GM23248 (cell line): ENCODE measurements around the gene KCNMA1. TPM values are rescaled to one million over a fixed set of nuclear protein-coding genes. Genes with fewer than 3 reads are reported as not detected.

Experiments
- DNase-seq: peaks from one replicate; pipeline ENCODE4 v3.0.0-alpha.2; 2015
- H2AFZ ChIP-seq: fragments of 200-600 bp; sonication (generic); 2 replicates; pipeline ENCODE4 v1.6.1; 2016; ENCODE audit warnings: antibody characterized with exemption
- H3F3A ChIP-seq: fragments of 200-600 bp; sonication (generic); 2 replicates; pipeline ENCODE4 v1.6.1; 2016; ENCODE audit warnings: mild to moderate bottlenecking, antibody characterized with exemption, mixed run types; ENCODE audit not compliant: insufficient read depth
- H3K27ac ChIP-seq: fragments of 200-600 bp; sonication (generic); 2 replicates; pipeline ENCODE4 v1.5.1; 2016; ENCODE audit warnings: mild to moderate bottlenecking
- H3K27me3 ChIP-seq: fragments of 200-600 bp; sonication (generic); replicated peaks from 2 replicates; pipeline ENCODE4 v1.6.1; 2016; ENCODE audit warnings: mild to moderate bottlenecking; ENCODE audit not compliant: insufficient read depth
- H3K36me3 ChIP-seq: fragments of 200-600 bp; sonication (generic); 2 replicates; pipeline ENCODE4 v1.6.1; 2016; ENCODE audit warnings: low read depth, mild to moderate bottlenecking
- H3K4me1 ChIP-seq: fragments of 200-600 bp; sonication (generic); 2 replicates; pipeline ENCODE4 v1.6.1; 2016; ENCODE audit warnings: mild to moderate bottlenecking; ENCODE audit not compliant: insufficient read depth
- H3K4me2 ChIP-seq: fragments of 200-600 bp; sonication (generic); one replicate; pipeline ENCODE4 v1.6.1; 2016; ENCODE audit warnings: mild to moderate bottlenecking; ENCODE audit not compliant: unreplicated experiment
- H3K4me3 ChIP-seq: fragments of 200-600 bp; sonication (generic); 2 replicates; pipeline ENCODE4 v1.5.1; 2016; ENCODE audit warnings: mild to moderate bottlenecking
- H3K79me2 ChIP-seq: fragments of 200-600 bp; sonication (generic); 2 replicates; pipeline ENCODE4 v1.6.1; 2016; ENCODE audit warnings: mild to moderate bottlenecking; ENCODE audit not compliant: insufficient read depth
- H3K9ac ChIP-seq: fragments of 200-600 bp; sonication (generic); 2 replicates; pipeline ENCODE4 v1.6.1; 2016; ENCODE audit warnings: mild to moderate bottlenecking
- H3K9me2 ChIP-seq: fragments of 200-600 bp; sonication (generic); 2 replicates; pipeline ENCODE4 v1.6.1; 2016; ENCODE audit warnings: mixed run types, mild to moderate bottlenecking, moderate library complexity; ENCODE audit not compliant: insufficient read depth
- H3K9me3 ChIP-seq: fragments of 200-600 bp; sonication (generic); one replicate; pipeline ENCODE4 v1.6.1; 2017; ENCODE audit warnings: low read depth
- H4K20me1 ChIP-seq: fragments of 200-600 bp; sonication (generic); 2 replicates; pipeline ENCODE4 v1.6.0; 2016; ENCODE audit not compliant: insufficient read depth
- EZH2 ChIP-seq: fragments of 200-600 bp; sonication (generic); IDR thresholded peaks from 2 replicates; pipeline ENCODE4 v1.6.1; 2018; ENCODE audit warnings: antibody characterized with exemption, mild to moderate bottlenecking; ENCODE audit not compliant: insufficient read depth, poor library complexity, severe bottlenecking
- EZH2phosphoT487 ChIP-seq: fragments of 200-600 bp; sonication (generic); IDR thresholded peaks from 2 replicates; pipeline ENCODE4 v1.6.1; 2018; ENCODE audit warnings: antibody characterized with exemption, moderate library complexity, mild to moderate bottlenecking, low read depth; ENCODE audit not compliant: insufficient read depth
- WGBS, 2 experiments: methylation state at CpG; one replicate each; pipeline ENCODE4 v1.1.6; 2015 to 2017; ENCODE audit warnings: low lambda C conversion rate in 2 of 2, low coverage in 1 of 2; ENCODE audit errors: missing lambda C conversion rate in 2 of 2; 5-methylcytosine and 5-hydroxymethylcytosine counted together
- in situ Hi-C: fragments of 300-500 bp; cut with MboI; formaldehyde crosslinking; loops from 2 replicates; pipeline ENCODE4 v1.15.0; 2020
- polyA plus RNA-seq: library from polyadenylated mRNA; unstranded; fragments of >200 nt; fragmentation: Nextera tagmentation; extraction: Ambion mirVana; gene quantifications from 2 replicates; pipeline ENCODE4 v1.2.1, GENCODE V29; 2016
- total RNA-seq: library from RNA; depleted of rRNA; stranded (reverse); fragments of >200 nt; shearing (Covaris generic); gene quantifications from 2 replicates; pipeline ENCODE4 v1.2.3, GENCODE V29; 2014

KCNMA1 gene
- total and polyA plus RNA-seq, 2 experiments from 2014 or later: 14.2 to 25.1 TPM

- TF ChIP-seq EZH2 (no peak), EZH2phosphoT487 (no peak)
- in situ Hi-C loops: no loop called here
These were observed 66.1 kb downstream of the KCNMA1 start for GRCh38 chr10:77571490-77571889.

DNA sequence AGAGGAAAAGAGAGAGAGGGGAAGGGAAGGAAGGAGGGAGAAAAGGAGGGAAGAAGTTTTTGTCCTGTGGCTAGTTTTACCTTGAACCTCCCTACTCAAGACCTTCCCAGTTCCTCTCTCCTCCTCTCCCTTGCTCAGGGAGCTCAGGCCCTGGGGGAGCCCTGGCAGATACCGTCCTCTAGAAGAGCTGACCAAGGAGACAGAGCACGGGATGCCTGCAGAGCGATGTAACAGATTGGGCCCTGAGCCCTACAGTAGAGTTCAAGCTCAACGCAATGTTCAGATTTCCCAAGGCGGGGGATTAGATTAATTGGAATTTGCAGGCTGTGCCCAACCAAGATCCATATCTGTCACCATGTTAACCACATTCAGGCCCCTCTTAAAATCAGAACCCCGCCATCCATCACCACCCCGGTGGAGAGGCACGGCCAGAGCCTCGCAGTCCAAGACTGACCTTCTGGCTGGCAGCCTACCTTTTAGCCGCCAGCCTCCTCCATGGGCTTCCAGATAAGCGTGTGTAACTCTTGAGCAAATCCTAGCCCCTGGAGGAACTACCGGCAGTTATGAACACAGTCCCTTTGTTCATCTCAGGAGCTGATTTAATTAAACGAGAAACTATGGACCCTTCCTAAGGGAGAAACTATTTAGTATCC is 70.6 kb downstream of the KCNMA1 start:
- Histone ChIP-seq H2AFZ (no peak overlapping the region), H3K4me1 (peaks cover 16% of the 10 kb centered on the region), H3K79me2 (peaks cover 6% of the 10 kb centered on the region), H3K9me3 (no peaks in the 10 kb centered on the region), H4K20me1 (no peaks in the 10 kb centered on the region), H3K27ac (no peak overlapping the region), H3K9ac (no peak overlapping the region), H3K9me2 (no peaks in the 10 kb centered on the region), H3K4me3 (no peak overlapping the region), H3K36me3 (no peaks in the 10 kb centered on the region), H3K27me3 (no peaks in the 10 kb centered on the region), H3F3A (no peaks in the 10 kb centered on the region), H3K4me2 (no peak overlapping the region)
- in situ Hi-C loops: no loop called here
- DNase-seq: no peak
- TF ChIP-seq EZH2 (no peak), EZH2phosphoT487 (no peak)
- WGBS, 2 experiments: 93% methylated on average over 13 of the region's 13 CpGs

More at GRCh38 chr10:77571490-77571889, 66.1 kb downstream of the KCNMA1 start:
- Histone ChIP-seq H3F3A (no peaks in the 10 kb centered on the region), H3K4me2 (no peak overlapping the region), H3K27me3 (no peaks in the 10 kb centered on the region), H3K4me1 (no peaks in the 10 kb centered on the region), H3K9me2 (no peaks in the 10 kb centered on the region), H3K4me3 (no peak overlapping the region), H3K9me3 (no peaks in the 10 kb centered on the region), H3K36me3 (no peaks in the 10 kb centered on the region), H3K79me2 (no peaks in the 10 kb centered on the region), H4K20me1 (no peaks in the 10 kb centered on the region), H2AFZ (no peak overlapping the region), H3K27ac (no peak overlapping the region), H3K9ac (no peak overlapping the region)
- no peak for DNase-seq
- 85 to 88% methylated on average over 3 of the region's 3 CpGs for WGBS, 2 experiments

GRCh38 chr10:77566236-77566635 is 71.4 kb downstream of the KCNMA1 start:
- Histone ChIP-seq H2AFZ (no peak overlapping the region), H3K9me3 (no peaks in the 10 kb centered on the region), H3F3A (no peaks in the 10 kb centered on the region), H3K4me1 (peaks cover 16% of the 10 kb centered on the region), H3K27ac (no peak overlapping the region), H3K4me3 (no peak overlapping the region), H3K4me2 (no peak overlapping the region), H3K36me3 (no peaks in the 10 kb centered on the region), H3K9me2 (no peaks in the 10 kb centered on the region), H3K79me2 (peaks cover 6% of the 10 kb centered on the region), H3K9ac (no peak overlapping the region), H3K27me3 (no peaks in the 10 kb centered on the region), H4K20me1 (no peaks in the 10 kb centered on the region)
- in situ Hi-C loops: no loop called here
- TF ChIP-seq EZH2phosphoT487 (no peak), EZH2 (no peak)
- 71 to 75% methylated on average over 6 of the region's 6 CpGs for WGBS, 2 experiments
- DNase-seq: peak; percentile 9

DNA sequence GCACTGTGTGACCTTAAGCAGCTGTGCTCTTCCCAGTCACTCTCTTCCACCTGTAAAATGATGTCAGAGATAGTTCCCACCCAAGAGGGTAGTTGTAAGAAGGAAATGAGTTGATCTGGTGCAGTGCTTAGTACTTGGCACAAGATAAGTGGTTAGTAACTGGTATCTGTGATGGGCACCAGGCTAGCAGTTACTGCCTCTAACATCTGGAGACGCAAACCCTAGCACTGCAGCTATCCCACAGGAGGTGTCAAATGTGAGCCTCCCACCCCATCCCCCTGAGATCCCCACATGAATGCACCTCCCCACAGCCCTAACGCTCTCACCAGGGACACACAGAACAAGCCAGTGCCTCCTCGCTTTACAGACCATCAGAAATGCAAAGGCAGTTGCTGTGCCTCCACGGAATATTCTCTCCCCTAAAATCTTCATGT is 72.0 kb downstream of the KCNMA1 start:
- Histone ChIP-seq H4K20me1 (no peaks in the 10 kb centered on the region), H3K79me2 (peaks cover 6% of the 10 kb centered on the region), H3K4me1 (peaks cover 16% of the 10 kb centered on the region), H3K27me3 (no peaks in the 10 kb centered on the region), H3K36me3 (no peaks in the 10 kb centered on the region), H2AFZ (no peak overlapping the region), H3K4me3 (no peak overlapping the region), H3F3A (no peaks in the 10 kb centered on the region), H3K27ac (no peak overlapping the region), H3K9me3 (no peaks in the 10 kb centered on the region), H3K9me2 (no peaks in the 10 kb centered on the region), H3K4me2 (no peak overlapping the region), H3K9ac (no peak overlapping the region)
- TF ChIP-seq EZH2phosphoT487 (no peak), EZH2 (no peak)
- DNase-seq: no peak
- in situ Hi-C loops: no loop called here
- WGBS, 2 experiments: 62 to 79% methylated on average over 4 of the region's 4 CpGs
